ENCODE measurements around the gene STK24. TPM values are rescaled to one million over a fixed set of nuclear protein-coding genes. Genes with fewer than 3 reads are reported as not detected.

Gene STK24
- total and polyA plus RNA-seq, 2 of the 8 experiments (the other 6 are each of a cell fraction or from before 2014, with no cell fraction given), result 62.8 to 143 TPM

GRCh38 chr13:98533912-98534311 lies 43.0 kb downstream of the STK24 start:
- no peak overlapping the region for H3K56ac ChIP-seq (replicated peaks; ENCODE audit: insufficient read length, low read depth, low read length)
- H2AK5ac ChIP-seq (ENCODE audit: low read depth, low read length), result no peak overlapping the region
- H2BK120ac ChIP-seq (replicated peaks; ENCODE audit: low read depth, low read length), result peak overlapping the region; percentile 45
- H3K36me3 ChIP-seq (ENCODE audit: control insufficient read depth in 2 of 4, insufficient read depth in 4 of 4, low read length in 3 of 4), result no peaks in the 10 kb centered on the region; a peak in 1 of 8 replicates
- H3K18ac ChIP-seq (ENCODE audit: extremely low read depth, low read length), result no peak overlapping the region
- FAIRE-seq (no peak), DNase-seq (ENCODE audit: low read depth in 1 of 2, low spot score in 2 of 2) (no peak)
- no peak overlapping the region for H2AFZ ChIP-seq (ENCODE audit: low read length)
- H4K5ac ChIP-seq (ENCODE audit: insufficient read length, low read depth, low read length), result no peak overlapping the region
- no peaks in the 10 kb centered on the region for H3K9me3 ChIP-seq (ENCODE audit: insufficient read depth in 2 of 2, low read depth in 1 of 2, low read length in 1 of 2)
- H3K4me3 ChIP-seq (ENCODE audit: extremely low read depth in 1 of 4, insufficient read depth in 2 of 4, low read depth in 3 of 4, low read length in 4 of 4), result no peak overlapping the region
- no peak overlapping the region for H2BK12ac ChIP-seq (ENCODE audit: low read depth, low read length)
- H3K23me2 ChIP-seq (ENCODE audit: low read depth, low read length), result no peaks in the 10 kb centered on the region; the same call in 1 of the 2 replicates
- POLR2A ChIA-PET (ENCODE audit: partially characterized antibody), result interaction anchor here (1.5 kb wide), 1 partner anchor 10 kb away, joined by 3 read pairs; no protein-coding TSS in a partner anchor
- peaks cover 1 to 11% (median 4%) of the 10 kb centered on the region in 4 experiments for H3K4me1 ChIP-seq (replicated peaks in 1 of 4; ENCODE audit: control insufficient read depth in 3 of 4, insufficient read depth in 4 of 4, low read length in 3 of 4)
- H3K79me2 ChIP-seq (ENCODE audit: control insufficient read depth in 1 of 2, insufficient read depth in 2 of 2, low read length in 2 of 2), result peaks cover 28 to 99% of the 10 kb centered on the region in 2 experiments
- H3K4ac ChIP-seq (replicated peaks; ENCODE audit: insufficient read length, low read depth, low read length), result no peak overlapping the region
- H3K23ac ChIP-seq (ENCODE audit: insufficient read length), result no peak overlapping the region
- H3K4me2 ChIP-seq (ENCODE audit: insufficient read depth in 1 of 2, low read depth in 2 of 2, low read length in 2 of 2), result no peak overlapping the region
- no peak overlapping the region for H3K9ac ChIP-seq (replicated peaks in 1 of 4; ENCODE audit: extremely low read depth in 1 of 4, low read depth in 3 of 4, low read length in 3 of 4)
- H4K91ac ChIP-seq (replicated peaks; ENCODE audit: insufficient read length, low read length), result no peak overlapping the region
- peak overlapping the region; percentile 11 for H4K8ac ChIP-seq (ENCODE audit: extremely low read depth, insufficient read depth, low read length)
- no peak overlapping the region for H2BK15ac ChIP-seq (ENCODE audit: low read length)
- peak overlapping the region; percentile 49; the same call in 1 of the 2 replicates for H2BK5ac ChIP-seq (ENCODE audit: low read depth, low read length)
- WGBS, 2 experiments (ENCODE audit: extremely low coverage in 1 of 2, insufficient coverage in 1 of 2, insufficient read length in 1 of 2, insufficient replicate concordance in 2 of 2, low coverage in 1 of 2, low lambda C conversion rate in 2 of 2, missing lambda C conversion rate in 1 of 2), result 91% methylated on average over 9 of the region's 9 CpGs; no CpG with 5 or more reads in 1 of the 2 experiments
- H3K27ac ChIP-seq (ENCODE audit: low read depth, low read length), result no peak overlapping the region
- H3K14ac ChIP-seq (ENCODE audit: insufficient read length), result no peak overlapping the region
- H4K20me1 ChIP-seq (replicated peaks in 1 of 2; ENCODE audit: control insufficient read depth in 1 of 2, insufficient read depth in 2 of 2, low read length in 2 of 2), result peaks cover 35 to 58% of the 10 kb centered on the region in 2 experiments
- peaks cover 41% of the 10 kb centered on the region for H3K79me1 ChIP-seq (ENCODE audit: low read depth, low read length)
- CTCF ChIA-PET (ENCODE audit: partially characterized antibody), result interaction anchor here (0.6 to 1.9 kb wide), 7 partner anchors 9 to 430 kb away, joined by 3 to 6 read pairs (median 3); no protein-coding TSS in a partner anchor
- H3K27me3 ChIP-seq (replicated peaks in 1 of 4; ENCODE audit: control insufficient read depth in 3 of 4, extremely low read depth in 1 of 4, insufficient read depth in 3 of 4, low read length in 3 of 4), result no peaks in the 10 kb centered on the region
- no peak overlapping the region for H2BK20ac ChIP-seq (ENCODE audit: low read length)
- TF ChIP-seq PHF8 (conservative IDR thresholded peaks at IDR 0.05; ENCODE audit: low read depth, low read length) (no peak), POLR2A (IDR thresholded peaks at IDR 0.05; ENCODE audit: control extremely low read depth in 1 of 2, low read depth in 2 of 2, low read length in 2 of 2) (no peak), SUZ12 (IDR thresholded peaks at IDR 0.05; ENCODE audit: low read length) (no peak), CBX8 (IDR thresholded peaks at IDR 0.05; ENCODE audit: borderline replicate concordance, low read depth, low read length) (no peak), NRF1 (IDR thresholded peaks at IDR 0.05; ENCODE audit: low read depth, low read length) (no peak), RNF2 (IDR thresholded peaks at IDR 0.05; ENCODE audit: borderline replicate concordance, low read depth, low read length, missing control alignments, poor library complexity, severe bottlenecking) (no peak), YY1 (IDR thresholded peaks at IDR 0.05; ENCODE audit: low read depth, low read length) (no peak), RAD21 (IDR thresholded peaks at IDR 0.05 in 1 of 2, conservative IDR thresholded peaks at IDR 0.05 in 1 of 2; ENCODE audit: low read depth in 2 of 2, low read length in 2 of 2) (no peak), JUND (IDR thresholded peaks at IDR 0.05; ENCODE audit: low read length) (no peak)
- TF ChIP-seq, protein P1, sequence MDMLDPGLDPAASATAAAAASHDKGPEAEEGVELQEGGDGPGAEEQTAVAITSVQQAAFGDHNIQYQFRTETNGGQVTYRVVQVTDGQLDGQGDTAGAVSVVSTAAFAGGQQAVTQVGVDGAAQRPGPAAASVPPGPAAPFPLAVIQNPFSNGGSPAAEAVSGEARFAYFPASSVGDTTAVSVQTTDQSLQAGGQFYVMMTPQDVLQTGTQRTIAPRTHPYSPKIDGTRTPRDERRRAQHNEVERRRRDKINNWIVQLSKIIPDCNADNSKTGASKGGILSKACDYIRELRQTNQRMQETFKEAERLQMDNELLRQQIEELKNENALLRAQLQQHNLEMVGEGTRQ (IDR thresholded peaks at IDR 0.05; ENCODE audit: low read length), result no peak
